SKM-1 (cell line): ENCODE data around the gene RMI2.

Experiments
- DNase-seq: peaks from one replicate; lab custom pipeline; 2025; ENCODE audit not compliant: unreplicated experiment; lab: John Stamatoyannopoulos, UW

The RMI2 gene

DNA sequence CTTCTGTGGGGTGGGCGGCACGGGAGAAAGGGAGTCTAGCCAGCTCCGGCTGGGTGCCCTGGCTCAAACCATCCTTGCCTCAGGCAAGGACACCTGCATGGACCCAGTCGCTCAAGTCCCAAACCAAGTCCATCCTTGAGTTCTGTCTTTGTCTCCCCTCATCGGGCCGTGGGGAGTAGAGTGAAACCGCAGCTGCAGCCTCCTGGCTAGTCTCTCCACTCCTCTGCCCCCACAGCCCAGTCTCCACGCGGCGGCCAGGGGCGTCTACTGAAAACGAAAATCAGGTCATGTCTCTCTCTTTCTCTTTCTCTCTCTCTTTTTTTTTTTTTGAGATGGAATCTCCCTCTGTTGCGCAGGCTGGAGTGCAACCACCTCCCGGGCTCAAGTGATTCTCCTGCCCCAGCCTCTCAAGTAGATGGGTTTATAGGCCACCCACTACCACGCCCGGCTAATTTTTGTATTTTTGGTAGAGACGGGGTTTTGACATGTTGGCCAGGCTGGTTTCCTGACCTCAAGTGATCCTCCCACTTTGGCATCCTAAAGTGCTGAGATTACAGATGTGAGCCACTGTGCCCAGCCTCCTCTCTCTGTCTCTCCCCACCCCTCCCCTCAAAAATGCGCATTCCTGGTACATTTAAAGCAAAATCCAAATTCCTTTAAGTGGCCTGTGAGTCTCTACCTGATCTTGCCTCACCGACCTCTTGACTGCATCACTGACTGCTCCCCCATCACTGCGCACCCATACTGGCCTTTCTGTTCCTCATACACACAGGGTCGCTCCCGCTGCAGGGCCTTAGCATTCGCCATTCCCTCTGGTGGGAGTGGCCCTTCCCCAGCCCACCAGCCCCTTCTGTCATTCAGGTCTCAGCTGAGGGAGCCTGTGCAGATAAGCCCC is 17.7 kb upstream of the RMI2 start:
- no peak for DNase-seq

DNA sequence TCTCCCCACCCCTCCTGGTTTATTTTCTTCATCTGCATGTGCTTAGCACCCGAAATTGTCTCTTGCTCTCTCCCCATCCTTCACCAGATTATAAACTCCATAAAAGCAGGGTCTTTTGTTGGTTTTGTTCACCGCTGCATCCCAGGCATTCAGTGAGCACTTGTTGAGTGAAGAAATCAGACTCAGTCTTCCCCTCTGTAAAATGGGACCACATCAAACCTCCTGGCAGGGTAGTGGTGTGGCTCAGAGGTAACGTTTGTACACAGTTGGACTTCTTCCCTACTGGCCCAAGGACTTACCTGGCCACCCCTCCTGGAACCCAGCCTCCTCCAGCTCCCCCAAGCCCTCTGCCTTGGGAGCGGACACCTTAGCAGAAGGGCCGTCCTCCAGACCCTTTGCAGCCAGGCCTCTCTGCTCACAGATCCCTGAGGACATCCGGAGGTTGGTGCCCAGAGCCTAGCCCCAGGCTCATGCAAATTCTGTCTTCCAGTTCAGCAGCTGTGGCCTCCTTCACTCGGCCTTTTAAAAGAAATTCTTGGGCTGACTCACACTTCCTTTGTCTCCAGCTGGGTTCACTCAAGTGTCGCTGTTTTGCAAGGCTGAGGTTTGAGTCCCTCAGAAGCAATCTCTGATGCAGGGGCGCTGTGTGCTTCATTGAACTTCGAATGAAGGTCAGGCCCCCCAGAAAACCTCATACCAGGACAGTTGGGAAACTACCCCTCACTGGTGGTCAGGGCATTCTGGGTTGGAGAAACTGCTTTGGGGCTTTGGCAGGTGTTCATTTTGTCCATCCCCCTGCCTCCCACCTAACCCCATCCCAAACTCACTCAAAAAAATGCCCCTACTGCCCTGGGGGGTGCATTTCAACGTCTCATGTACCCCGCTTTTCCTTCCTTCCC is 16.8 kb upstream of the RMI2 start:
- DNase-seq: peak; percentile 89

DNA sequence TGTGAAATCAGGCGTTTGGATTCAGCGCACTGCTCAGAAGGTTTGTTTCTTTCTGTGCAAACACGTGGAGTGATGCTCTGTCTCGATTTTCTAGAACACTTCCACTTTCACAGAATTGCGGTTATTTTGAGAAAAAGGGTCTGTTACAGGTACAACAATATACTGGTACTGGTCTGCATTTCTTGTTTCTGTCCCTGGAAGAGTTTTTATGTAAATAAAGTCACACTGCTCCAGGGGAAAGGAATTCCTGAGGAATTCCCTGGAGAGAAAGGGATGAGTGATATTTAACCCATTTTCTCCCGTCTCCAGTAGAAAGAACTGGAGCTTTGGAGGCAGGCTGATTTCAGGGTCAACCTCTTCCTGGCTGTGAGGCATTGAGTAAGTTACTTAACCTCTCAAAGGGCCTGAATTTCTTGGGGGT is 16.2 kb upstream of the RMI2 start:
- no peak for DNase-seq

DNA sequence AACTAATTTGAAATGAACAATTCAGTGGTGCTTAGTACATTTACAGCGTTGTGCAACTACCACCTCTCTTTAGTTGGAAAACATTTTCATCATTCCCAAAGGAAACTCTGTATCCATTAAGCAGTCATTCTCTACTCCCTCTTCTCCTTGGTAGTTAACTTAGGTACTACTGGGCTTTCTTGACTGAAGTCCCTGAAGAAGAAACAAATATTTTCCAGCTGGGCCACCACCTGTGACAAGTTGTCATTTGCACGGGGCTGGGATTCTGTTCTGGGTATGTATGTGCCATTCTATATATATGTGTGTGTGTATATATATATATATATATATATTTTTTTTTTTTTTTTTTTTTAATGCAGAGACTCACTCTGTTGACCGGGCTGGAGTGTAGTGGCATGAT is 15.4 kb upstream of the RMI2 start:
- no peak for DNase-seq

DNA sequence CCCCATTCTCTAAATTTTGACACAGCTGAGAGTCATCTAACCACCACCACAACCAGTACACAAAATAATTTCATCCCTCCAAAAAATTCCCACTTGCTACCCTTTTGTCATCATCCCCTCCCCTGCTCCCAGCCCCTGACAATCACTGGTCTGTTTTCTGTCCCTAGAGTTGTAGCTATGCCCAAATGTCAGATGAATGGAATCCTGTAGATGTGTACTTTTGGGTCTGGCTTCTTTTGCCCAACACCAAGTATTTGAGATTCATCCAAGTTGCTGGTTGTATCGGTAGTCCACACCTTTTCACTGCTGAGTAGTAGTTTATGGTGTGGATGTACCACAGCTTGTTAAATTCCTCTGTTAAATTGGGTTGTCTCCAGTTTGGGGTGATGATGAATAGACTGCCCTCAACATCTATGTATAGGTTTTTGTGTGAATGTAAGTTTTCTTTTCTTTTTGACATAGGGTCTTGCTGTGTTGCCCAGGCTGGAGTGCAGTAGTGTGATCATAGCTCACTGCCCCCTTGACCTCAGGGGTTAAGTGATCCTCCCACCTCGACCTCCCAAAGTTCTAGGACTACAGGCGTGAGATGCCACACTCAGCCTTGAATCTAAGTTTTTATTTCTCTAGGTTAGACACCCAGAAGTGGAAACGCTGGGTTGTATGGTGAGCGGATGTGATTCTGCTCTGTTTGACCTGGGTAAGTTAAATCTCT is 14.6 kb upstream of the RMI2 start:
- no peak for DNase-seq

DNA sequence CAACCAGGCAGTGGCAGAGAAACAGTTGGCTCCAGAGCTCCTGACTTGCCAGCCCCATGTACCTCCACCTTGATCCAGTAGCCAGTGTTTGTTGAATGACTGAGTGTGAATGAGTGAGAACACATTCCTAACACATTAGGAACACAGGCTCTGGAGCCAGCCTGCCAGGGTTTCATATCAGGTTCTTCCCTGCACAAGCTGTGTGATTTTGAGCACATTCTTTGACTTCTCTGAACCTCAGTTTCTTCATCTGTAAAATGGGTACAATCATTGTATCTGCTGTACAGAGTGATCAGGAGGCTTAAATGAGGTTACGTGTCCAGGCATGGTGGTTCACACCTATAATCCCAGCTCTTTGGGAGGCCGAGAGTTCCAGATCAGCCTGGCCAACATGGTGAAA is 13.3 kb upstream of the RMI2 start:
- DNase-seq: no peak

DNA sequence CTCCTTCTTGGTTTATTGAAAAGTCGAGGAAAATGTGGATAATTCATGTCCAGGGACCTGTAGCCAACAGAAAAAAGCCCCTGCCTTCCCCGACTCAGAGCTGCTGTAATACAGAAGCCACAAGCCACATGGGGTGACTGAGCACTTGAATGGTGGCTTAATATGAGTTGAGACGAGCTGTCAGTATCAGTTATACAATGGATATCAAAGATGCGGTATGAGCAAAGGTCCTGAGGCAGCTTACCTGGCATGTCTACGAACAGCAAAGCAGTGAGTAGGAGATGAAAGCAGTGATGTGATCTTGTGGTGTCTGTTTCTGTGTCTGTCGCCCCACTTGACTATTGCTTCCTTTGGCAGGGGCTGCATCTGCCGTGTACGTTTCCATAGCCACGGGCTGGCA is 12.2 kb upstream of the RMI2 start:
- no peak for DNase-seq

DNA sequence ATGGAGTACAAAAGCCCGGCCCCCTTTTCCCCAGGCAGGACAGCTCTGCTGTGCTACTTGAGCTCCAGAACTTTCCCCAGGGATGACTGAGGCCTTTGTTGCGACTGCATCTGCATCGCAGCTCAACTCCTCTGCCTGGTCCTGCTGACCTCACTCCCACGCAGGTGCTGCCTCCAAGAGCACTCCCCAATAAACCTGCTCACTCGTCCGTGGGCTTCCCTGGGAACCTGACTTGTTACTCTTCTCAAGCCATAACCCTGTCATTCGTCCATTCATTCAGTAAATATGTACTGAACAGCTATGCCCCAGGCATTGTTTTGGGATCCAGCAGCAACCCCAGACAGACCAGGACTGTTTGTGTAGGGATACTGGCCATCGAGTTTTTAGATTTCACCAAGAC is 11.6 kb upstream of the RMI2 start:
- no peak for DNase-seq

DNA sequence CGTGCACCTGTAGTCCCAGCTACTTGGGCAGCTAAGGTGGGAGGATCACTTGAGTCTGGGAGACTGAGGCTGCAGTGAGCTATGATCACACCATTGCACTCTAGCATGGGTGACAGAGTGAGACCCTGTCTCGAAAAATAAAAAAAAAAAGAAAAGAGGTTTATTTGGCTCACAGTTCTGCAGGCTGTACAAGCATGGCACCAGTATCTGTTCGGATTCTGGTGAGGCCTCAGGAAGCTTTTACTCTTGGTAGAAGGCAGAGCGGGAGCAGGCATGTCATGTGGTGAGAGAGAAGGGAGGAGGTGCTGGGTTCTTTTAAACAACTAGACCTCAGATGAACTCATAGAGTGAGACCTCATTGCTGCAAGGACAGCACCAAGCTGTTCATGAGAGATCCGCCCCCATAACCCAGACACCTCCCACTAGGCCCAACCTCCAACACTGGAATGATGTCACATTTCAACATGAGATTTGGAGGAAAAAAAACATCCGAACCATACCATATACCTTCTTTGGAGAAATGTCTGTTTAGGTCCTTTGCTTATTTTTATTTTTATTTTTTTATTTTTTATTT is 10.3 kb upstream of the RMI2 start:
- no peak for DNase-seq

DNA sequence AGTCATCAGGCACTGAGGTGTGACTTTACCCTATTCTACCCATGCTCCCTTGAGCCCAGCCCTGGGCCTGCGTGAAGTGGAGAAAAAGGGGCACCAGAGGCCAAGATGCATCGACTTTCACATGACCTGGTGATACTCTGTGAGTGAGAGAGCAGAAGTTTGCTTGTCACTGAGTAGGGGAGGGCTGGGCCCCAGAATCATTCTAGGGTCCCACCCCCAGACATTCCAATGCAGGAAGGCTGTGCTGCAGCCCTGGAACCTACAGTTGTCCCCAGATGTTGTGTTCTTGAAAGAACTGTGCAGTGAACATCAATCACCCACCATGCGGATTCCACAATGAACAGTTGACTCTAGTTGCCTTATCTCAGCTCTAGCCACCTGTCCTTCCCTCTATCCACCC is 6.2 kb upstream of the RMI2 start:
- DNase-seq: no peak

DNA sequence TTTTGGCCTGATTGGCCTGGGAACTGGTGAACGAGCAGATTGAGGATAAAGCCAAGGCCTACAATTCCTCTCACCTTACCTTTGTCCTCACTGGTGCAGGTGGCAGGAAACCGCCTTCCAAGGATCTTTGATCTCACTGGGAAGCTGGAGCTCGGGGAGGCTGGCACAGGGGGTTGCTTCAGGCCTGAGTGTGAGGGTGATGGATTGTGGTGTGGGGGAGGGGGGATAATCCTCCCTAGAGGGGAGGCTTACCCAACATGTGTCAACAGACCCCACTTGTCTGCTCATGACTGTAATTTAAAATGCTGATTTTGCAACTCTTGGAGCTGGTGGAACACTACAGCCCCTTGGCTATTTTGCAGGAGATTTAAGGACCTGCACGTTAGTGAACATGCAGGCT is 4.5 kb upstream of the RMI2 start:
- DNase-seq: no peak

DNA sequence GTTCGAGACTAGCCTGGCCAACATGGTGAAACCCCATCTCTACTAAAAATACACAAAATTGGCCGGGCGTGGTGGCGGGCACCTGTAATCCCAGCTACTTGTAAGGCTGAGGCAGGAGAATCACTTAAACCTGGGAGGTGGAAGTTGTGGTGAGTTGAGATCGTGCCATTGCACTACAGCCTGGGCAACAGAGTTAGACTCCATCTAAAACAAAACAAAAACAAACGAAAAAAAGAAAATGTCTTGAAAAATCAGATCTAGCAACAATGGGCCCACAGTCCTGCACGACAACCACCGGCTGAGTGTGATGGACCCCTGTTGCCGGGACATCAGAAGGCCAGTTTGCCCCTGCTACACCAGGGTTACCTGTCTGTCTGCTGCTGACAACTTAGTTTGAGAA is 3.9 kb upstream of the RMI2 start:
- DNase-seq: no peak

DNA sequence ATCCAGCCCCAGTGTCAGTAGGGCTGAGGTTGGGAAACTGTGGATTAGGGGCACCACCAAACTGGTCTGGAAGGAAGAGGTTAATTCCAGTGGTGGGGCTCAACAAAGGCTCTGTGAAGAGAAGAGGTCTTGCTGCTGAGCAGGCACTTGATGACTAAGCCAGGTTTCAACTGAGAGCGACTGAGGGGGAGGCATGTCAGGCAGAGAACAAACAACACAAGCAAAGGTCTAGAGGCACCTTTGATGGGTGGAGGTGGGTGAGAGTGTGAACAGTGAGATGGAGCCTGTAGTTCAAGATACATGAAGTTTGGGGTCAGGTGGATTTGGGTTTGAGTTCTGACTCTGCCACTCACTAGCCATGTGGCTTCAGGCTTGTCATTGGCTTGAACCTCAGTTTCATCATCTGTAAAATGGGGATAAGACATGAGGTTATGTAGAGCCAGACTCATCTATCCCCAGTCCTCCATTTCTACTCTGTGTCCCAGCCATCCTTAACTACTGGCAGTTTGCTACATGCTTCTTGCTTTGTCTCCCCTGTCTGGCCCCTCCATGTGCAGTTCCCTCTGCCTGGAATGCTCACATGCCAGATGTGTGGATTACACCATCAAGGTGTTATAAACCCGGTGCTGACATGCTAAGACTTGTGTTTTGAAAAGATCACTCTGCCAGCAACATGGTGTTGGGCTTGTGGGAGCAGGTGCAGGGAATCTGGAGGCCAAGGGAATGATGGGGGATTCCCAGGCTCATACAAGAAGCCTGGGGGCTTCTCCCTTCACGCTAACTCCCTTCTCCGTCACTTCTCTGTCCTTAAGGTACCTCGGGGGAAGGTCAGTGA is 3.0 kb upstream of the RMI2 start:
- no peak for DNase-seq

DNA sequence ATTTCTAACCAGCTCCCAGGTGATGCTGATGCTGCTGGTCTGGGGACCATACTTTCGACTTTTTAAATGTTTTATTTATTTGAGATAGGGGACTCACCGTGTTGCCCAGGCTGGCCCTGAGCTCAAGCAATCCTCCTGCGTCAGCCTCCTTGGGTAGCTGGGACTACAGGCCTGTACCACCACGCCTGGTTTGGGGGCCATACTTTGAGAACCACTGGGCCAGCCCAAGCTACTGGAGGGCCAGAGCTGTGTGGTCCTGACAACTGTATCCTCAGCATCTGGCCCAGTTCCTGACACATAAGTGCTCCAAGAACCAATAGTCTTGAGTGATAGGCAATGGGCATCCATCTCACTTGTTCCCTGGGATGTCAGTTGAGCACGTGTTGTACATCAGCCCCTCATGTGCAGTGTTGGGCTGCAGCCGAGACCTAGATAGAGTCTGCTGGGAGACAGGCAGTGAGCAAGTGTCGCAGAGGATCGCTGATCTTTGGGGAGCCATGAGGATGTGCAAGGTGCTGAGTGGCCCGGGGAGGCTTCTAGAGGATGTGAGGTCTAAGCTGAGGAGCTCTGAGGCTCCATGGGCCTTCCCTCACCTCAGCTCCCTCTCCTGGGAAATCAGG is 1.6 kb downstream of the RMI2 start:
- no peak for DNase-seq

DNA sequence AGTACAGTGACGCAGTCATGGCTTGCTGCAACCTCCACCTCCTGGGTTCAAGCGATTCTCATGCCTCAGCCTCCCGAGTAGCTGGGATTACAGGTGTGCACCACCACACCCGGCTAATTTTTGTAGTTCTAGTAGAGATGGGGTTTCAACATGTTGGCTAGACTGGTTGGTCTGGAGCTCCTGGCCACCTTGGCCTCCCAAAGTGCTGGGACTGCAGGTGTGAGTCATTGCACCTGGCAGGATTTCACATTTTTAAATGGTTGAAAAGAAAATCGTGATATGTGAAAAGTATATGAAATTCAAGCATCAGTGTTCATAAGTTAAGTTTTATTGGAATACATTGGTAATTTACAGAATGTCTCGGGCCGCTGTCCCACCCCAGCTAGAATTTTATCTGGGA is 2.6 kb downstream of the RMI2 start:
- DNase-seq: no peak

DNA sequence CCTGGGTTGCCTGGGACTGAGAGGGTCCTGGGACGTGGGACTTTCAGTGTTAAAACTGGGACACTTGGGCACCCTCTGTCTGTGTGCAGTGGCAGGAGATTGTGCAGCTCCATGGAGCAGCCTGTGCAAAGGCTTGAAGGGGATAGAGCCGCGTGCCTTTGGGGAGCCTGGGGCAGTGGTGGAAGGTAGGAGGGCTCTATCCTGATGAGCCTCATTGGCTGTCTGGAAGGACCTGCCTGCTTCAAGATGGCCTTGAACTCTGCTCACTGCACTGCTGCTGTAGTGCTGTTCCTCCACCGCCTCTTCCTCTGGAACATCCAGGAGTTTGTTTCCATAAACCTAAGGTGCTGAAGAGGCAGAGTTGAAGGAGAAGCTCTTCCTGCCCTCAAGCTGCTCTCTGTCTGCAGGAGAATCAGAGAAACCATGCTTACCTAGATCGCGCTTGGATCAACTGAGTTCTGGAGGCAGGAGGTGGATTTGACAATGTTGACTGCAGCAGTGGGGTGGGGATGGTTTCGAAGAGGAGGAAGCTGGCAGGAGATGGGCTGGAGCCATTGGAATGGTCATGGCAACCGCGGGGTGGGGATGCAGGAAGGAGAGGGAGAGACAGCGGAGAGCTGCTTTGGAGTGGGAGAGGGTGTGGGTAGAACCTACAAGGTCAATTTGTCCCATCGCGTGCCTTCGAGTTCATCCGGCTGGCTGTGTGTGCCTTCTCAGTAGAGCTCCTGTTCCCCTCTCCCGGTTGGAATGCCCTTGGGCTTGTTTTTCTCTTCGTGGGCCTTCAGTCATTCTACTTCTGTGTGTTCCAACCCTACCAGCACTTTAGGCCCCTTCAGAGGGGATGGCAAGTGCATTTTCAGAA is 3.7 kb downstream of the RMI2 start:
- DNase-seq: no peak

DNA sequence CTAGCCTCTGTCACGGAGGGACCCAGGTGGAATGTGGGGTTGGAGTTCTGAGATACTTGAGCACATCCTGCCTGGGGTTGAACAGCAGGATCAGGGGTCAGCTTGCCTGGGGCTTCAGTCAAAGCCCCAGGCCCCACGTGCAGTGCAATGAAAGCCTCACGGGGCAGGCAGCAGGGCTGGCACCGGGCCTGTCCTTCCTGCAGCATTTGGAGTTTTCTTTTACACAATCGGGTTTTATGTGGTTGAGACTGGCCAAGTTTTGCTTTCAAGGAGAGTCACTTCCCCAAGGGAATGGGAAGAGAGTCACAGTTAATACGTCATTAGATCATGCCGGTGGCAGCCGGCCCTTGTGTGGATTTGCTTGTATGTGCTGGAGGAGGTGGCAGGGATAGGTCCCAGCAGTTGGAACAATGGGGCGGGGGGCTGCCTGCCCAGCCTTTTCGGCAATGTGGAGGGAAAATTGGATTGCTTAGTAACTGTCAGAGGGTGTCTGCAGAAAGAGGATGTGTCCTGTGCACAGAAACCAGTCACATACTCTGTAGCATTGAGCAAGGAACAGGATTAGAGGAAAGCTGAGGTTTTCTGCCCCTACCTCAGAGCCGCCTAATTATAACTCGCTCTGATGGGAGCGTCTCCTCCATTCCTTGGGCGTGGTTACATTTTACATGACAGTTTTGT is 4.5 kb downstream of the RMI2 start:
- DNase-seq: peak; percentile 56

DNA sequence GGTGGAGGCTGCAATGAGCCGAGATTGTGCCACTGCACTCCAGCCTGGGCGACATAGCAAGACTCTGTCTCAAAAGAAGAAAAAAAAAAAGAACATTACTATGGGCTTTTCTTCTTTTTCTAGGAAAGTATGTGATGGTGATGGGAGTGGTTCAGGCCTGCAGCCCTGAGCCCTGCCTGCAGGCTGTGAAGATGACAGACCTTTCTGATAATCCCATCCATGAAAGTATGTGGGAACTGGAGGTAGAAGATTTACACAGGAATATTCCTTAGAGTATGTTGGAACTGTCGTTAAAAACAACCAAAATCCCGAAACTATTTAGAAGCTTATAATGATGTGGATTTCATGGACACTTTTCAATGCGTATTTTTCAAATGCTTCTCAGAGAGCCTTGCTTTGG is 5.3 kb downstream of the RMI2 start:
- no peak for DNase-seq
